Neural progenitor cell (in vitro differentiated cells): ENCODE results near the gene TEAD1. TPM values are rescaled to one million over a fixed set of nuclear protein-coding genes. Genes with fewer than 3 reads are reported as not detected.

Source experiments
- DNase-seq: peaks from one replicate; pipeline ENCODE4 v3.0.0-alpha.2; 2016; ENCODE audit warnings: low spot score
- H2AFZ ChIP-seq: fragments of 200-600 bp; sonication (generic); replicated peaks from 2 replicates; pipeline ENCODE4 v1.6.1; 2016; ENCODE audit warnings: antibody characterized with exemption
- H3F3A ChIP-seq: fragments of 200-600 bp; sonication (generic); 2 replicates; pipeline ENCODE4 v1.6.1; 2016; ENCODE audit warnings: antibody characterized with exemption, low read depth
- H3K27ac ChIP-seq: fragments of 200-600 bp; sonication (generic); 2 replicates; pipeline ENCODE4 v1.5.1; 2016; ENCODE audit warnings: mild to moderate bottlenecking
- H3K27me3 ChIP-seq: fragments of 200-600 bp; sonication (generic); 2 replicates; pipeline ENCODE4 v1.6.1; 2016; ENCODE audit warnings: mild to moderate bottlenecking, moderate library complexity
- H3K36me3 ChIP-seq: fragments of 200-600 bp; sonication (generic); 2 replicates; pipeline ENCODE4 v1.5.1; 2016
- H3K4me1 ChIP-seq: fragments of 200-600 bp; sonication (generic); 2 replicates; pipeline ENCODE4 v1.6.1; 2016; ENCODE audit warnings: mixed run types
- H3K4me2 ChIP-seq: fragments of 200-600 bp; sonication (generic); 2 replicates; pipeline ENCODE4 v1.6.1; 2016
- H3K4me3 ChIP-seq: fragments of 200-600 bp; sonication (generic); 2 replicates; pipeline ENCODE4 v1.5.1; 2016
- H3K79me2 ChIP-seq: fragments of 200-600 bp; sonication (generic); 2 replicates; pipeline ENCODE4 v1.6.1; 2016; ENCODE audit warnings: low read depth
- H3K9ac ChIP-seq: fragments of 200-600 bp; sonication (generic); 2 replicates; pipeline ENCODE4 v1.6.1; 2016
- H3K9me3 ChIP-seq: fragments of 200-600 bp; sonication (generic); 2 replicates; pipeline ENCODE4 v1.5.1; 2016; ENCODE audit warnings: low read depth
- H4K20me1 ChIP-seq: fragments of 200-600 bp; sonication (generic); 2 replicates; pipeline ENCODE4 v1.6.1; 2016; ENCODE audit warnings: low read depth
- H3K27ac Mint-ChIP-seq: 3 replicates; pipeline ENCODE4 v1.8.0; 2021; ENCODE audit warnings: mixed read lengths
- H3K27me3 Mint-ChIP-seq: 2 replicates; pipeline ENCODE4 v1.8.0; 2022; ENCODE audit warnings: low read depth, mild to moderate bottlenecking, inconsistent platforms, moderate library complexity, mixed read lengths; ENCODE audit not compliant: insufficient read depth
- H3K36me3 Mint-ChIP-seq: 3 replicates; pipeline ENCODE4 v1.8.0; 2021; ENCODE audit warnings: mixed read lengths
- H3K4me1 Mint-ChIP-seq: 3 replicates; pipeline ENCODE4 v1.8.0; 2021; ENCODE audit warnings: mixed read lengths
- H3K4me3 Mint-ChIP-seq: 3 replicates; pipeline ENCODE4 v1.8.0; 2021; ENCODE audit warnings: mild to moderate bottlenecking, moderate library complexity, mixed read lengths
- H3K9me3 Mint-ChIP-seq: 3 replicates; pipeline ENCODE4 v1.8.0; 2020; ENCODE audit warnings: mixed read lengths
- EZH2 ChIP-seq: fragments of 200-600 bp; sonication (generic); IDR thresholded peaks from 2 replicates; pipeline ENCODE4 v1.6.1; 2017; ENCODE audit warnings: antibody characterized with exemption, mild to moderate bottlenecking, moderate library complexity
- EZH2phosphoT487 ChIP-seq: fragments of 200-600 bp; sonication (generic); IDR thresholded peaks from 2 replicates; pipeline ENCODE4 v1.6.1; 2017; ENCODE audit warnings: antibody characterized with exemption
- total RNA-seq: library from RNA; depleted of rRNA; stranded (reverse); fragments of >200 nt; gene quantifications from 2 replicates; pipeline ENCODE4 v1.2.3, GENCODE V29; 2015; ENCODE audit warnings: low replicate concordance
- TF ChIP-seq, protein P1 (sequence below): fragments of 200-600 bp; sonication (generic); IDR thresholded peaks from 2 replicates; pipeline ENCODE4 v1.5.1; 2017; ENCODE audit warnings: antibody characterized with exemption, mild to moderate bottlenecking

TEAD1 gene
- total RNA-seq, 1 donor from 2014 or later, result 98.3 TPM

DNA sequence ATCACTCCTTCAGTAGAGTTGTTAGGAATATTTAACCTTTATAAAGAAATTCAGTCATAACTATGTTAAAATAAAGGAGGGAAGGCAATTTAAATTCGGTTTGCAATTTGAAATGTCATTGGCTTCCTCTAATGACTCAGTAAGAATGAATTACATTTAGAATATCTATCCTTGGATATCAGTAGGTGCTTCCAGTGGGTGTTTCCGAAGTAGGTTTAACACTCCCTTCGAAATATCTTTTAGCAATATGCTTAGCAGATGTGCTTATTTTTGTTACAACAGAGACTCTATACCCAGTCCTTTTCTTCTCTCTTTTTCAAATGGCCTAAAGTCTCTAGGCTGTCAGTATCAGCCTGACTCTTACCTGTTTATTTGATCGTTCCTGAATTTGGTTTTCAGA is 231.2 kb downstream of the TEAD1 start:
- H4K20me1 ChIP-seq, result peaks cover 17% of the 10 kb centered on the region
- no peak overlapping the region for H3K4me3 ChIP-seq
- H3K9ac ChIP-seq, result no peak overlapping the region
- Mint-ChIP-seq H3K27ac (no peak overlapping the region), H3K4me3 (no peak overlapping the region), H3K4me1 (peaks cover 17% of the 10 kb centered on the region), H3K27me3 (no peaks in the 10 kb centered on the region), H3K9me3 (no peaks in the 10 kb centered on the region), H3K36me3 (peaks cover 59% of the 10 kb centered on the region)
- peaks cover 22% of the 10 kb centered on the region for H3F3A ChIP-seq
- H2AFZ ChIP-seq, result no peak overlapping the region
- H3K79me2 ChIP-seq, result peaks cover 19% of the 10 kb centered on the region
- H3K4me1 ChIP-seq, result peaks cover 15% of the 10 kb centered on the region
- peaks cover 11% of the 10 kb centered on the region for H3K36me3 ChIP-seq
- H3K4me2 ChIP-seq, result no peak overlapping the region
- DNase-seq, result no peak
- no peaks in the 10 kb centered on the region for H3K27me3 ChIP-seq
- TF ChIP-seq EZH2 (no peak), EZH2phosphoT487 (no peak)
- TF ChIP-seq, protein P1, sequence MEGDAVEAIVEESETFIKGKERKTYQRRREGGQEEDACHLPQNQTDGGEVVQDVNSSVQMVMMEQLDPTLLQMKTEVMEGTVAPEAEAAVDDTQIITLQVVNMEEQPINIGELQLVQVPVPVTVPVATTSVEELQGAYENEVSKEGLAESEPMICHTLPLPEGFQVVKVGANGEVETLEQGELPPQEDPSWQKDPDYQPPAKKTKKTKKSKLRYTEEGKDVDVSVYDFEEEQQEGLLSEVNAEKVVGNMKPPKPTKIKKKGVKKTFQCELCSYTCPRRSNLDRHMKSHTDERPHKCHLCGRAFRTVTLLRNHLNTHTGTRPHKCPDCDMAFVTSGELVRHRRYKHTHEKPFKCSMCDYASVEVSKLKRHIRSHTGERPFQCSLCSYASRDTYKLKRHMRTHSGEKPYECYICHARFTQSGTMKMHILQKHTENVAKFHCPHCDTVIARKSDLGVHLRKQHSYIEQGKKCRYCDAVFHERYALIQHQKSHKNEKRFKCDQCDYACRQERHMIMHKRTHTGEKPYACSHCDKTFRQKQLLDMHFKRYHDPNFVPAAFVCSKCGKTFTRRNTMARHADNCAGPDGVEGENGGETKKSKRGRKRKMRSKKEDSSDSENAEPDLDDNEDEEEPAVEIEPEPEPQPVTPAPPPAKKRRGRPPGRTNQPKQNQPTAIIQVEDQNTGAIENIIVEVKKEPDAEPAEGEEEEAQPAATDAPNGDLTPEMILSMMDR, result no peak
- no peaks in the 10 kb centered on the region for H3K9me3 ChIP-seq
- H3K27ac ChIP-seq, result no peak overlapping the region

DNA sequence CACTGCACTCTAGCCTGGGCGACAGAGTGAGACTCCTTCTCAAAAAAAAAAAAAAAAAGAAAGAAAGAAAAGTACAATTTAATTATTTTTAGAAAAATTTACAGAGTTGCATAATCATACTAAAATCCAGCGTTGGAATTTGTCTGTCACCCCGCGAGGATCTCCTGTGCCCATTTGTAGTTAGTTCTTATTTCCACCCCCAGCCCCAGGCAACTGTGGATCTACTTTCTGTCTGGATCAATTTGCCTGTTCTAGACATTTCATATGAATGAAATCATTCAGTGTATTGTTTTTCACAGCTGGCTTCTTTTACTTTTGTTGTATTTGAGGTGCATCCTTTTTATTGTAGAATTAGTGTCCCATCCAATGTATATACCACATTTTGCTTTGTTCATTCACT is 232.3 kb downstream of the TEAD1 start:
- Mint-ChIP-seq H3K27ac (no peak overlapping the region), H3K4me3 (no peak overlapping the region), H3K36me3 (peaks cover 52% of the 10 kb centered on the region), H3K9me3 (no peaks in the 10 kb centered on the region), H3K27me3 (no peaks in the 10 kb centered on the region), H3K4me1 (peaks cover 17% of the 10 kb centered on the region)
- TF ChIP-seq, protein P1, result no peak
- TF ChIP-seq EZH2, result no peak
- TF ChIP-seq EZH2phosphoT487, result no peak
- H3K9ac ChIP-seq, result no peak overlapping the region
- H3K27me3 ChIP-seq, result no peaks in the 10 kb centered on the region
- H2AFZ ChIP-seq, result no peak overlapping the region
- H3K27ac ChIP-seq, result no peak overlapping the region
- no peak overlapping the region for H3K4me2 ChIP-seq
- H3F3A ChIP-seq, result peaks cover 22% of the 10 kb centered on the region
- no peak for DNase-seq
- H3K4me1 ChIP-seq, result peaks cover 15% of the 10 kb centered on the region
- no peak overlapping the region for H3K4me3 ChIP-seq
- H4K20me1 ChIP-seq, result peaks cover 17% of the 10 kb centered on the region
- peaks cover 19% of the 10 kb centered on the region for H3K79me2 ChIP-seq
- H3K9me3 ChIP-seq, result no peaks in the 10 kb centered on the region
- peaks cover 11% of the 10 kb centered on the region for H3K36me3 ChIP-seq

DNA sequence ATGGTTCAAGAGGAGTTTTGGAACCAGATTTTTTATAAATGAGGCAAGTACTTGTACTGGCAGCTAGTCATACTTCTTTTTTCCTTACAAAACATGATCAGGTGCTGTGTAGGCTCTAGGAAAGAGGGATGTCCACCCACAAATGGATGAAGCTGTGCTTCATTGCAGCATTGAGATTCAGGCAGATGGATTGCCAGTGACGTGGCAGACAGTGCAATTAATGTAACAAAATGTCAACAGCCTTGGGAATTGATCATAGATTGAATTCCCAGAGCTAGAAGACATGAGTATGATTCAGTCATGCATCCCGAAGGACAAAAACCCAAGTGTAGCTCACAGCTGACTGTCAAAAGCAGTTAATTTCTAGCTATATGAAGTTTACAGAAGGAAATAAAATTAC is 235.7 kb downstream of the TEAD1 start:
- Histone ChIP-seq H2AFZ (no peak overlapping the region), H3K36me3 (peaks cover 11% of the 10 kb centered on the region), H3K4me2 (no peak overlapping the region), H4K20me1 (peaks cover 27% of the 10 kb centered on the region), H3K9me3 (no peaks in the 10 kb centered on the region), H3F3A (peaks cover 26% of the 10 kb centered on the region), H3K9ac (no peak overlapping the region), H3K27ac (no peak overlapping the region), H3K4me1 (peaks cover 16% of the 10 kb centered on the region), H3K27me3 (no peaks in the 10 kb centered on the region), H3K79me2 (peaks cover 25% of the 10 kb centered on the region), H3K4me3 (no peak overlapping the region)
- no peak overlapping the region for H3K27ac Mint-ChIP-seq
- TF ChIP-seq, protein P1, result no peak
- TF ChIP-seq EZH2phosphoT487 (no peak), EZH2 (no peak)
- H3K27me3 Mint-ChIP-seq, result no peaks in the 10 kb centered on the region
- peaks cover 37% of the 10 kb centered on the region for H3K36me3 Mint-ChIP-seq
- H3K9me3 Mint-ChIP-seq, result no peaks in the 10 kb centered on the region
- no peak for DNase-seq
- no peak overlapping the region for H3K4me3 Mint-ChIP-seq
- H3K4me1 Mint-ChIP-seq, result peaks cover 21% of the 10 kb centered on the region
